Activated CD8-positive, alpha-beta memory T cell treated with anti-CD3 and anti-CD28 coated beads, Interleukin-2, amount 50 U/mL, for 48 hours (primary cell): ENCODE data around the gene UBE2K.
"Not testable (repeated sequence)": the region's sequence is repeated elsewhere in the genome, so short reads cannot be mapped to it uniquely, and the experiment has no call there.

Experiments
- DNase-seq: peaks from one replicate; pipeline ENCODE4 v3.0.0-alpha.2; 2020

Gene UBE2K

DNA sequence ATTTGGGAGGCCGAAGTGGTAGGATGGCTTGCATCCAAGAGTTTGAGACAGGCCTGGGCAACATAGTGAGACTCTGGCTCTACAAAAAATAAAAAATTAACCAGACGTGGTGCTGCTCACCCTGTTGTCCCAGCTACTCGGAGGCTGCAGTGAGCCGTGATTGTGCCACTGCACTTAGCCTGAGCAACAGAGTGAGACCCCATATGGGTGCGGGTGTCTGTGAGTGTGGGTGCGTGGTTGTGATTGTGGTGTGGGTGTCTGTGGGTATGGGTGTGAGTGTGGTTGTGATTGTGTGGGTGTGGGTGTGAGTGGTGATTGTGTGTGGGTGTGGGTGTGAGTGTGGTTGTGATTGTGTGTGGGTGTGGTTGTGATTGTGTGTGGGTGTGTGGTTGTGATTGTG, 114.6 kb downstream of the UBE2K start:
- peak; percentile 54 for DNase-seq

DNA sequence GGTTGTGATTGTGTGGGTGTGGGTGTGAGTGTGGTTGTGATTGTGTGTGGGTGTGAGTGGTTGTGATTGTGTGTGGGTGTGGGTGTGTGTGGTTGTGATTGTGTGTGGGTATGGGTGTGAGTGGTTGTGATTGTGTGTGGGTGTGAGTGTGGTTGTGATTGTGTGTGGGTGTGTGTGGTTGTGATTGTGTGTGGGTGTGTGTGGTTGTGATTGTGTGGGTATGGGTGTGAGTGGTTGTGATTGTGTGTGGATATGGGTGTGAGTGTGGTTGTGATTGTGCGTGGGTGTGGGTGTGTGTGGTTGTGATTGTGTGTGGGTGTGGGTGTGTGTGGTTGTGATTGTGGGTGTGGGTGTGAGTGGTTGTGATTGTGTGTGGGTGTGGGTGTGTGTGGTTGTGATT, 115.1 kb downstream of the UBE2K start:
- not testable (repeated sequence) for DNase-seq

DNA sequence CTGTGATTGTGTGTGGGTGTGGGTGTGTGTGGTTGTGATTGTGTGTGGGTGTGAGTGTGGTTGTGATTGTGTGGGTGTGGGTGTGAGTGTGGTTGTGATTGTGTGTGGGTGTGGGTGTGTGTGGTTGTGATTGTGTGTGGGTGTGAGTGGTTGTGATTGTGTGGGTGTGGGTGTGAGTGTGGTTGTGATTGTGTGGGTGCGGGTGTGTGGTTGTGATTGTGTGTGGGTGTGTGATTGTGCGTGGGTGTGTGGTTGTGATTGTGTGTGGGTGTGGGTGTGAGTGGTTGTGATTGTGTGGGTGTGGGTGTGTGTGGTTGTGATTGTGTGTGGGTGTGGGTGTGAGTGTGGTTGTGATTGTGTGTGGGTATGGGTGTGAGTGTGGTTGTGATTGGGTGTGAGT, 115.8 kb downstream of the UBE2K start:
- DNase-seq, result not testable (repeated sequence)

- DNase-seq, result peak; percentile 61
These were observed 116.7 kb downstream of the UBE2K start for GRCh38 chr4:39814403-39815185.

- peak; percentile 44 for DNase-seq
These were observed 120.7 kb downstream of the UBE2K start for GRCh38 chr4:39818646-39819045.

DNA sequence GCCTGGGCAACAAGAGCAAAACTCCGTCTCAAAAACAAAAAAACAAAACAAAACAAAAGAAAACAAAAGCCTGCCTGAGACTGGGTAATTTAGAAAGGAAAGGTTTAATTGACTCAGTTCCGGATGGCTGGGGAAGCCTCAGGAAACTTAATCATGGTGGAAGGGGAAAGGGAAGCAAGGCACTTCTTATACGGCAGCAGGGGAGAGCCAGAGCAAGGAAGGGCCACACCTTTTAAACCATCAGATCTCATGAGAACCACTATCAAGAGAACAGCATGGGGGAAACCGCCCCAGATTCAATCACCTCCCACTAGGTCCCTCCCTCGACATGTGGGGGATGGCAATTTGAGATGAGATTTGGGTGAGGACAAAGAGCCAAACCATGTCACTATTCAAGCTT, 122.2 kb downstream of the UBE2K start:
- DNase-seq, result peak; percentile 25

DNA sequence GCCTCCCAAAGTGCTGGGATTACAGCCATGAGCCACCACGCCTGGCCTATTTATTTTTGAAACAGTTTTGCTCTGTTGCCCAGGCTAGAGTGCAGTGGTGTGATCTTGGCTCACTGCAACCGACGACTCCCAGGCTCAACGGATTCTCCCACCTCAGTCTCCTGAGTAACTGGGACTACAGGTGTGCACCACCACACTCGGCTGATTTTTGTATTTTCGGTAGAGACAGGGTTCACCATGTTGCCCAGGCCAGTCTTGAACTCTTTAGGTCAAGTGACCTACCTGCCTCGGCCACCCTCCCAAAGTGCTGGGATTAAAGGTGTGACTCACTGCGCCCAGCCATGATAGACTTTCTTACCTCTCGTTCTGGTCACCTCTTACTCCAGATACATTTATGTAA, 124.0 kb downstream of the UBE2K start:
- DNase-seq, result peak; percentile 52

DNA sequence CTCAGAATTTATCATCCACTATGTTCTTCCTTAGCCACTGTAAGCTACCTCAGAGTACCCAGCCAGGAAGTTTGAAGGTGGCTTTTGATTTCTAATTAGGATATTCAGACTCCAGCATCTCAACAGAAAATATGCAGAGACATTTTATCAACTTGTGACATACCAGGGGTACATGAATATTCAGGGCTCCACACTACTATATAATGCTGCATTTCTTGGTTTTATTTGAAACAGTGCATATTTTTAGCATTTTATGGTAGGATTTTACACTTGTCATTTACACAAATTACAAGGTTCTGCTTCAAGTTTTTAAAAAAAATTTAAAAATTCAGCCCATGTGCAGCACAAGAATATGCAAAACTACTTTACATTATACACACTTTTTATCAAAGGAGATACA, 124.7 kb downstream of the UBE2K start:
- no peak for DNase-seq

GRCh38 chr4:39823191-39823590, 125.3 kb downstream of the UBE2K start:
- peak; percentile 4 for DNase-seq

- DNase-seq, result no peak
These were observed 127.2 kb downstream of the UBE2K start for GRCh38 chr4:39825090-39825489.

- peak; percentile 6 for DNase-seq
These were observed 127.8 kb downstream of the UBE2K start for GRCh38 chr4:39825741-39826231.
